CD4-positive, alpha-beta T cell treated with Interleukin-17A for 1 hour (primary cell): ENCODE data around the gene YLPM1.
"Not testable (repeated sequence)": the region's sequence is repeated elsewhere in the genome, so short reads cannot be mapped to it uniquely, and the experiment has no call there.

Experiments
- DNase-seq: peaks from one replicate; pipeline ENCODE4 v3.0.0-alpha.2; 2020

Gene YLPM1

GRCh38 chr14:74762917-74763802, at the start of gene YLPM1:
Gene YLPM1, plus strand, starts transcription at chr14:74763316. Its CDS starts 174 bp downstream, at chr14:74763490.
- peak; percentile 98 for DNase-seq

DNA sequence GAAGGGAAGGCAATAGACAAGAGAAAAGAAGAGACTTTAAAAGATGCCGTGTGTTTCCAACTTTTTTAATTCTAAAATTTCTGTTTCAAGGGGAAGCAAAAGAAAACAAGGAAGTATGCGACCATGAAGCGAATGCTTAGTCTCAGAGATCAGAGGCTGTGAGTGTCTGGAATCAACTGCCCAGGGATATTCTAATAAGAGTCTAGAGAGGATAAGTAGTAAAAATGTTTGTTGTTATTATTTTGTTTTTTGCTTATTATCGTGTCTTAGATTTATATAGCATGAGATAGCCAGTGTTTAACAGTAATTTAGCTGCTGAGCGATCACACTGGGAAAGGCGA, 49.8 kb upstream of the YLPM1 start:
- DNase-seq = no peak

DNA sequence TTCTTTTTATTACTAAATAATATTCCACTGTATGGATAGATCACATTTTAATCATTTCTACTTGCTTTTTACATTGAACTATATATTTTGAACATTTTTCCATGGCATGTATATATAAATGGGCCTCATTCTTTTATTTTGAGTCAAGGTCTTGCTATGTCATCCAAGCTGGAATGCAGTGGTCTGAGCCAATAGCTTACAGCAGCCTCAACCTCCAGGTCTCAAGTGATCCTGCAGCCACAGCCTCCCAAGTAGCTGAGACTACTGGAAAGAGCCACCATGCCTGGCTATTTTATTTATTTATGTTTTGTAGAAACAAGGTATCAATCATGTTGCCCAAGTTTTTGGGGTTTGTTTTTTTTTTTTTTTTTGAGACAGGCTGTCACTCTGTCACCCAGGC, 42.6 kb upstream of the YLPM1 start:
- no peak for DNase-seq

DNA sequence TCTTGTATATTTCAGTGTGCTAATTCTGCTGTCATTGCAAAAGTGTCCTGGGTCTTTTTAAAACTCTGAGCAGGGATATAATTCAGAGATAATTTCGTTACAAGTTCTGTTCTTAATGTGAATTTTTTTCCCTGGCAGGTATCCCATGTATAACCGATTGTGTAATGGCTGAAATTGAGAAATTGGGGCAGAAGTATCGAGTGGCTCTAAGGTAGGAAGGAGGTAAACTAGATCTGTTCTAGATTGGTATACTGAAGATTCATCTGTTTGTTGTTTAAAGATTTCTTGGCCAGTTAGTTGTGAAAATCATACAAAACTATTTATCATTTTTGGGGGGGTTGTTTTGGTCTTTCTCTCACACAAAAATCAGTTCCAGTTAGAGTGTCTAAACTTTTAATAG, 40.0 kb upstream of the YLPM1 start:
- DNase-seq = no peak

- DNase-seq = no peak
Observed at GRCh38 chr14:74732387-74732786, 30.7 kb upstream of the YLPM1 start.

GRCh38 chr14:74733221-74733620, 29.9 kb upstream of the YLPM1 start:
- DNase-seq = no peak

DNA sequence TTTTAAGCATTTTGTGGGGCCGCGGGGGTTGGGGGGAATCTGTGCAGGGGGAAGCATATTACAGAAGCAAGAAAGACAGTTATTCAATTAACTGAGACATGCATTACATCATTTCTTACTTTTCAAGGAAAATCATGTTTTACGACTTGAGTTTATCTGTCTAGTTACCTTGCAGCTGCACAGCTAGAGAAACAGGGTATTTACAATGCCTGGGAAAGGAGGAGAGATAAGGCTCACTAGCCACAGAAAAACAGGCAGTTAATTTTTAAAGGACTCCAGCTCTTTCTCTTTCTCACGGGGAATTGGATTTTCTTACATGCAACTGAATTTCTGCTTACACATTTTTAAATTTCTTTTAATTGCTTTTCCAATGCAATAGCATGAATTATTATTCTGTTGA, 28.0 kb upstream of the YLPM1 start:
- no peak for DNase-seq

DNA sequence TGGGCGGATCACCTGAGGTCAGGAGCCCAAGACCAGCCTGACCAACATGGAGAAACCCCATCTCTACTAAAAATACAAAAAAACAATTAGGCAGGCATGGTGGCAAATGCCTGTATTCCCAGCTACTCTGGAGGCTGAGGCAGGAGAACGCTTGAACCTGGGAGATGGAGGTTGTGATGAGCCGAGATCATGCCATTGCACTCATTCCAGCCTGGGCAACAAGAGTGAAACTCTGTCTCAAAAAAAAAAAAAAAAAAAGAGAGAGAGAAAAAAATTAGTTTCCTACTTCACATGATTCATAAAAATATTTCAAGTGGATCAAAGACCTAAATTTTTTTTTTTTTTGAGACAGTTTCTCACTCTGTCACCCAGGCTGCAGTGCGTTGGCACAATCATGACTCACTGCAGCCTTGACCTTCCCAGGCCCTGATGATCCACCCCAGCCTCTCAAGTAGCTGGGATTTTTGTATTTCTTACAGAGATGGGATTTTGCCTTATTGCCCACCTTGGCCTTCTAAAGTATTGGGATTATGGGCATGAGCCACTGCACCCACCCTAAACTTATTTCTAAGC, 25.3 kb upstream of the YLPM1 start:
- no peak for DNase-seq

DNA sequence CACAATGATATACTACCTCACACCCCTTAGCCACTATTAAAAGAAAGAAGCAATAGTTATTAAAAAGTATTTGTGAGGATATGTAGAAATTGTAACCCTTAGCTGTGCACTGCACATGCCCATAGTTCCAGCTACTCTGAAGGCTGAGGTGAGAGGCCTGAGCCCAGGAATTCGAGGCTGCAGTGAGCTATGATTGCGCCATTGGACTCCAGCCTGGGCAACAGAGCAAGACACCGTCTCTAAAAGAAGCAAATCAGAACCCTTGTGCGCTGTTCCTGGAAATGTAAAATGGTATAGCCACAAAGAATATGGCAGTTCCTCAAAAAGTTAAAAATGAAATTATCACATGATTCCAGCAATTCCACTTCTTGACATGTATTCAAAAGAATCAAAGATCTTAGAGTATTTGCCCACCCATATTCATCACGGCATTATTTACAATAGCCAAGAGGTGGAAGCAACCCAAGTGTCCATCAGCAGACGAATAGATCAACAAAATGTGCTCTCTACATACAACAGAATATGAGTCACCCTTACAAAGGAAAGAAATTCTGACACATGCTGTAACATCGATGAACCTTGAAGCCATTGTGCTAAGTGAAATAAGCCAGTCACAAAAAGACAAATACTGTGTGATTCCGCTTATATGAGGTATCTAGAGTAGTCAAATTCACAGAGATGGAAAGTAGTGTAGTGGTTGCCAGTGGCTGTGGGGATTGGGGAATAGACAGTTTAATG, 23.7 kb upstream of the YLPM1 start:
- DNase-seq = no peak

DNA sequence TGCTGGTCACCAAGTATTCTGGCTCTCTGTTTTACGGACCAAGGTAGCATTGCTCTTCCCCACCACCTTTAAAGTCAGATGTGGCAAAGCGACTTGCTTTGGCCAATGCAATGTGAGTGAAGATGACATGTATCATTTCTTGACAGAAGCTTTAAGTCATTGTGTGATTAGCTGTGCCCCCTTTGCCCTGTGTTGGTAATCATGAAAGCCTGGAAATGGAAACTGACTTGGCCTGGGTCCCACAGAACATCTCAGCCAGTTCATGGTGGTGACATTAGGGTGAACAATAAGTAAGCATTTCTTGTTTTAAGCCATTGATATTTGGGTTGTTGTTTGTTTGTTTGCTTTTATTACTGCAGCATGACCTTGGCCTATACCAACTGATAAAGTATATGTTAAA, 15.9 kb upstream of the YLPM1 start:
- no peak for DNase-seq

GRCh38 chr14:74754157-74754556, 9.0 kb upstream of the YLPM1 start:
- no peak for DNase-seq

GRCh38 chr14:74754899-74755298, 8.2 kb upstream of the YLPM1 start:
- no peak for DNase-seq

GRCh38 chr14:74756326-74756725, 6.8 kb upstream of the YLPM1 start:
- no peak for DNase-seq

- not testable (repeated sequence) for DNase-seq
Observed at GRCh38 chr14:74758505-74758904, 4.6 kb upstream of the YLPM1 start.

DNA sequence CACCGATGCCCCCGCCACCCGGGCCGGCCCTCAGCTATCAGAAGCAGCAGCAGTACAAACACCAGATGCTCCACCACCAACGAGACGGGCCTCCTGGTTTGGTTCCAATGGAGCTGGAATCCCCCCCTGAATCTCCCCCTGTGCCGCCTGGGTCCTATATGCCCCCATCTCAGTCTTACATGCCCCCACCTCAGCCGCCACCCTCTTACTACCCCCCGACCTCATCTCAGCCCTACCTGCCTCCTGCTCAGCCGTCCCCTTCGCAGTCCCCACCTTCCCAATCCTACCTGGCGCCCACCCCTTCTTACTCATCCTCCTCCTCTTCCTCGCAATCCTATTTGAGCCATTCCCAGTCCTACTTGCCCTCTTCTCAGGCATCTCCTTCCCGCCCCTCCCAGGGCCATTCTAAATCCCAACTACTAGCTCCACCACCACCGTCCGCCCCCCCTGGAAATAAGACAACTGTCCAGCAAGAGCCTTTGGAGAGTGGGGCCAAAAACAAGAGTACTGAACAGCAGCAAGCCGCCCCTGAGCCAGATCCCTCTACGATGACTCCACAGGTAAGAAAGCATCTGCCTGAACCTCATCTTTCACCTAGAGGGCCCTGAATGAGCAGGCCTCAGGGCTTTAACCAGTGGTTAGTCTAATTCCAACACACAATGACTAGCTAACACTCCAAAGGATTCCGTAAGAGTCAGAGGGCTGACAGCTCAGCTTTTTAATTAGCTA, 851 bp downstream of the YLPM1 start:
- peak; percentile 25 for DNase-seq

GRCh38 chr14:74765721-74766120, 2.6 kb downstream of the YLPM1 start:
- DNase-seq = peak; percentile 33

- no peak for DNase-seq
Observed at GRCh38 chr14:74771399-74771798, 8.3 kb downstream of the YLPM1 start.

DNA sequence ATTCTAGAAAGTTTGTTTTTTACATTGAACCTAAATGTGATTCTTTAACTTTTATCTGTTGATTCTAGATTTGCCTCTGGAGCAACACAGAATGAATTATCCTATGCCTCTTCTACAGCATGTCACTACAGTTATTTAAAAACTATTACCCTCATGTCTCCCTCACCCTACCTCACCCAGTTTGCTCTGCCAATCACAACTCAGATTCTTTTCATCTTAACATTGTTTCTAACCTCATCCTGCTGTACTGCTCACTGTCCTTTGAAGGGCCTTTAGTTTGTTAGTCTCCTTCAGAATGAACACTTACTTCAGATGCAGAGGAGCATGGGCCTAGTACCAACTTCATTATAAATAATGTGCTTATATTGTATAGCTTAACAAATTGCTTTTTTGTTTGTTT, 21.5 kb downstream of the YLPM1 start:
- no peak for DNase-seq

GRCh38 chr14:74785056-74785613, 22.0 kb downstream of the YLPM1 start:
- no peak for DNase-seq

DNA sequence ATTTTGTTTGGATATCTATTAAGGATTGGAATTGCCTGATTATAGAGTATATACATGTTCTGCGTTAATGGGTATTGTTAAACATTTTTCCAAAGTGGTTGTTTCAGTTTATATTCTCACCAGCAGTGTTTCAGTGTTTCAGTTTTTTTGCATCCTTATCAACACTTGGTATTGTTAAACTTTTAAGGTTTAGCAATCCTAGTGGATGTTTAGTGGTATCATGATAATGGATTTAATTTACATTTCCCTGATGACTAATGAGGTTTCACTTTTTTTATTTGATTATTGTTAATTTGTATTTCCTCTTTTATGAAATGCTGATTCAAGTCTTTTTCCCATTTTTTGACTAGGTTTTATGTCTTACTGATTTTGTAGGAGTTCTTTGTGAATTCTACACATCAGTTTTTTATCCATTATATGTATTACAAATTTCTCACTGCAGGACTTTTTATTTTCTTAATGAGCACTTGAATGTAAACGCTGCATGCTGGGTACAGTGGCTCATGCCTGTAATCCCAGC, 23.7 kb downstream of the YLPM1 start:
- no peak for DNase-seq

GRCh38 chr14:74792249-74793039, 29.3 kb downstream of the YLPM1 start:
- peak; percentile 44 for DNase-seq
